PC-3 (cell line): ENCODE data around the gene HMCN1.

ENCODE experiments used
- CTCF ChIP-seq: fragments of 300-600 bp; sonication (generic); conservative IDR thresholded peaks from 2 replicates; pipeline ENCODE4 v1.5.1; 2017; ENCODE audit warnings: antibody characterized with exemption, low read depth, mild to moderate bottlenecking, low read length
- EZH2 ChIP-seq: fragments of 300-600 bp; sonication (generic); IDR thresholded peaks from one replicate; pipeline ENCODE4 v1.6.1; 2017; ENCODE audit warnings: antibody characterized with exemption, mild to moderate bottlenecking, low read length; ENCODE audit not compliant: unreplicated experiment

DNA sequence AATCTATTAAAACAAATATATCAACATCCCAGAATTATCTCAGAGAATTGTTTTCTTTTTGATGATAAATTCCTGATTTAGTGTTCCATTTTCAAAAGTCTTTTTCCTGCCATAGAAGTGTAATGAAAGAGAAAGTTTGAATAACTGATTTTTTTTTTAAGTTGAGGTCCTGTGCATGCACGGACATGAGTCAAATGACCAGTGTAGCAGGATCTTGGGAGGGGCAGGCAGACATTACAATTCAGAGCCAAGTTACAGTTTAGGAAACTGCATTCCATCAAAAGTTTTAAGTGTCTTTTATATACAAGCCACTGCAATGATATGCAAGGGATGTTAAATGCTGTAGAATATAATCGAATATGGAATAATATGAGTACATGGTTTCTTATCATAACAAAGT is 227.5 kb downstream of the HMCN1 start:
- TF ChIP-seq EZH2: no peak
- TF ChIP-seq CTCF: no peak
